Ishikawa (cell line): Measurements from ENCODE around the gene EP400.

ENCODE experiments used
- CEBPB ChIP-seq: IDR thresholded peaks from 2 replicates; pipeline ENCODE4 v1.6.1; 2012
- CREB1 ChIP-seq: IDR thresholded peaks from 2 replicates; pipeline ENCODE4 v1.6.1; 2012; ENCODE audit warnings: low read depth
- EGR1 ChIP-seq: IDR thresholded peaks from 2 replicates; pipeline ENCODE4 v1.6.1; 2012
- EP300 ChIP-seq: IDR thresholded peaks from 2 replicates; pipeline ENCODE4 v1.6.1; 2012; ENCODE audit warnings: borderline replicate concordance
- FOXM1 ChIP-seq: IDR thresholded peaks from 2 replicates; pipeline ENCODE4 v1.6.1; 2012; ENCODE audit warnings: low read depth, borderline replicate concordance
- NFIC ChIP-seq: IDR thresholded peaks from 2 replicates; pipeline ENCODE4 v1.6.1; 2012
- RAD21 ChIP-seq: IDR thresholded peaks from 2 replicates; pipeline ENCODE4 v1.6.1; 2012; ENCODE audit warnings: low read depth
- TAF1 ChIP-seq: IDR thresholded peaks from 2 replicates; pipeline ENCODE4 v1.6.1; 2012; ENCODE audit warnings: low read depth, mild to moderate bottlenecking
- TCF12 ChIP-seq: IDR thresholded peaks from 2 replicates; pipeline ENCODE4 v1.6.1; 2012; ENCODE audit warnings: low read depth
- TEAD4 ChIP-seq: IDR thresholded peaks from 2 replicates; pipeline ENCODE4 v1.6.1; 2012
- YY1 ChIP-seq: IDR thresholded peaks from 2 replicates; pipeline ENCODE4 v1.6.1; 2012; ENCODE audit warnings: low read depth
- ZBTB7A ChIP-seq: IDR thresholded peaks from 2 replicates; pipeline ENCODE4 v1.6.1; 2012; ENCODE audit warnings: low read depth
- TF ChIP-seq, protein P1 (sequence below): IDR thresholded peaks from 2 replicates; pipeline ENCODE4 v1.6.1; 2012; ENCODE audit warnings: low read depth, mild to moderate bottlenecking
- TF ChIP-seq, protein P2 (sequence below): IDR thresholded peaks from 2 replicates; pipeline ENCODE4 v1.6.1; 2012
- TF ChIP-seq, protein P3 (sequence below): IDR thresholded peaks from 2 replicates; pipeline ENCODE4 v1.6.1; 2012

EP400 gene

DNA sequence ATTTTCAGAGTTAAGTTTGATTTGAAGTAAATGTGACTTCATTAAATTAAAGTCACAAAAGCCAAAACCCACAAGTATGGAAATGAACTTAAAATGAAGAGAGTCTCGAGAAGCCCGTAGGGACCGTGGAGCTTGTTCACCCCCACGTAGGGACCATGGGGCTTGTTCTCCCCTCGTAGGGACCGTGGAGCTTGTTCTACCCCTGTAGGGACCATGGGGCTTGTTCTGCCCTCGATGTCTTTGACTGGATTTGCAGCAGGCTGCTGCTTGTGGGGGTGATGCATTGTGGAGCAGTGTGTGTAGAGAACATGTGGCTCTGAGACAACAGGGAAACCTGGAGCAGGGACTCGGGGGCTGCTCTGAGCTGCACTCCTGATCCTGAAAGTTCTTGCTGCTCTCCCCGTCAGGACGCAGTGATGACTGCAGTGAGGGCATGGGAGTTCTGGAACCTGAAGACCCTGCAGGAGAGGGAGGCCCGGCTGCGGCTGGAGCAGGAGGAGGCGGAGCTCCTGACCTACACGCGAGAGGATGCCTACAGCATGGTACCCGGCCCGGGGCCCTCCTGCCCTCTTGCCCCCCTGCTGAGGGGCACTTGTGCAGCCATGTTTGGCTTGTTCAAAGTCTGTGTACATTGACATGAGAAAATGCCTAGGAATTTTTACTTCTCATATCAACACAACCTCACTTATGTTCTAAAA is 94.2 kb downstream of the EP400 start:
- TF ChIP-seq TCF12 (no peak), YY1 (no peak), EP300 (no peak), ZBTB7A (no peak), CREB1 (no peak), FOXM1 (no peak), TAF1 (no peak), TEAD4 (no peak), EGR1 (no peak)
- TF ChIP-seq, protein P1, sequence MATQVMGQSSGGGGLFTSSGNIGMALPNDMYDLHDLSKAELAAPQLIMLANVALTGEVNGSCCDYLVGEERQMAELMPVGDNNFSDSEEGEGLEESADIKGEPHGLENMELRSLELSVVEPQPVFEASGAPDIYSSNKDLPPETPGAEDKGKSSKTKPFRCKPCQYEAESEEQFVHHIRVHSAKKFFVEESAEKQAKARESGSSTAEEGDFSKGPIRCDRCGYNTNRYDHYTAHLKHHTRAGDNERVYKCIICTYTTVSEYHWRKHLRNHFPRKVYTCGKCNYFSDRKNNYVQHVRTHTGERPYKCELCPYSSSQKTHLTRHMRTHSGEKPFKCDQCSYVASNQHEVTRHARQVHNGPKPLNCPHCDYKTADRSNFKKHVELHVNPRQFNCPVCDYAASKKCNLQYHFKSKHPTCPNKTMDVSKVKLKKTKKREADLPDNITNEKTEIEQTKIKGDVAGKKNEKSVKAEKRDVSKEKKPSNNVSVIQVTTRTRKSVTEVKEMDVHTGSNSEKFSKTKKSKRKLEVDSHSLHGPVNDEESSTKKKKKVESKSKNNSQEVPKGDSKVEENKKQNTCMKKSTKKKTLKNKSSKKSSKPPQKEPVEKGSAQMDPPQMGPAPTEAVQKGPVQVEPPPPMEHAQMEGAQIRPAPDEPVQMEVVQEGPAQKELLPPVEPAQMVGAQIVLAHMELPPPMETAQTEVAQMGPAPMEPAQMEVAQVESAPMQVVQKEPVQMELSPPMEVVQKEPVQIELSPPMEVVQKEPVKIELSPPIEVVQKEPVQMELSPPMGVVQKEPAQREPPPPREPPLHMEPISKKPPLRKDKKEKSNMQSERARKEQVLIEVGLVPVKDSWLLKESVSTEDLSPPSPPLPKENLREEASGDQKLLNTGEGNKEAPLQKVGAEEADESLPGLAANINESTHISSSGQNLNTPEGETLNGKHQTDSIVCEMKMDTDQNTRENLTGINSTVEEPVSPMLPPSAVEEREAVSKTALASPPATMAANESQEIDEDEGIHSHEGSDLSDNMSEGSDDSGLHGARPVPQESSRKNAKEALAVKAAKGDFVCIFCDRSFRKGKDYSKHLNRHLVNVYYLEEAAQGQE: no peak
- TF ChIP-seq, protein P2, sequence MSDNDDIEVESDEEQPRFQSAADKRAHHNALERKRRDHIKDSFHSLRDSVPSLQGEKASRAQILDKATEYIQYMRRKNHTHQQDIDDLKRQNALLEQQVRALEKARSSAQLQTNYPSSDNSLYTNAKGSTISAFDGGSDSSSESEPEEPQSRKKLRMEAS: no peak

DNA sequence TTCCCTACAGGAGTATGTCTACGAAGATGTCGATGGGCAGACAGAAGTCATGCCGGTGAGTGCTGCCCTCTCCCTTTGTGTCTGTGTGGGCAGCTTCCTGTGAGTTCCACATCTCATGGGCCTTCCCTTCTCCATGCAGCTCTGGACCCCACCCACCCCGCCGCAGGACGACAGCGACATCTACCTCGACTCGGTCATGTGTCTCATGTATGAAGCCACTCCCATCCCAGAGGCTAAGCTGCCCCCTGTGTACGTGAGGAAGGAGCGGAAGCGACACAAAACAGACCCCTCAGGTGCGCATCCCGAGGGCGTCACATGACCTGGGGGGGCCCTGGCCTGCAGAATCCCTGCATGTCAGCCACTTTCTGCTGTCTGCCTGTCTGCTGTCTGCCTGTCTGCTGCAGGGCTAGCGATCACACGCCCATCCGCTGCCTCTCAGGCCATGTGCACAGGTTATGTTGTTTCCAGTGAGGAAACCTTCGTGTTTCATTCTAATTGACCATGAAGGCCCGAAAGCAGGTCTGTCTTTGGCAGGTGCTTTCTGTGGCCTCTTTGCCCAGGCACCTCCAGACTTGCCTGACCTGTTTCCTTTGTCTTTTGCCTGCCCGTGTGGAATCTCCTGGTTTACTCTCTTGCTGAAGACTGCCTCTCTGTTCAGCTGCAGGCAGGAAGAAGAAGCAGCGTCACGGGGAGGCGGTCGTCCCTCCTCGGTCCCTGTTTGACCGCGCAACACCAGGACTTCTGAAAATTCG is 95.1 kb downstream of the EP400 start:
- TF ChIP-seq CREB1 (no peak), RAD21 (no peak), YY1 (no peak), FOXM1 (no peak), EP300 (no peak), CEBPB (no peak)
- TF ChIP-seq, protein P1: no peak

DNA sequence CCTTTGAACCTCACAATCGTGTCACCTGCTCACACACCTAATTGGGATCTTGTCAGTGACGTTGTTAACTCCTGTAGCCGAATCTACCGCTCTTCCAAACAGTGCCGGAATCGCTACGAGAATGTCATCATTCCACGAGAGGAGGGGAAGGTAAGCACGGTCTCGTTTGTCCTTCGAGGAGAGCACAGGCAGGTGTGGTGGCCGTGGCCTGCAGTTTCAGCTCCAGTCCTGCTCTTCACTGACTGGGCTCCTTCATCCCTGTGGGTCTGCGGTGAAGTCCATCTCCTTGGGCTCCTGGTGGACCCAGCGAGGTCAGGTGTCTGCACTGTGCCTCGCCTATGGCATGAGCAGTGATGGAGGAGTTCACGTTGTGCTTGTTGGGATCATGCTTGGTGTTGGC is 96.0 kb downstream of the EP400 start:
- TF ChIP-seq ZBTB7A: no peak
- TF ChIP-seq, protein P2: no peak
- TF ChIP-seq EP300: no peak

DNA sequence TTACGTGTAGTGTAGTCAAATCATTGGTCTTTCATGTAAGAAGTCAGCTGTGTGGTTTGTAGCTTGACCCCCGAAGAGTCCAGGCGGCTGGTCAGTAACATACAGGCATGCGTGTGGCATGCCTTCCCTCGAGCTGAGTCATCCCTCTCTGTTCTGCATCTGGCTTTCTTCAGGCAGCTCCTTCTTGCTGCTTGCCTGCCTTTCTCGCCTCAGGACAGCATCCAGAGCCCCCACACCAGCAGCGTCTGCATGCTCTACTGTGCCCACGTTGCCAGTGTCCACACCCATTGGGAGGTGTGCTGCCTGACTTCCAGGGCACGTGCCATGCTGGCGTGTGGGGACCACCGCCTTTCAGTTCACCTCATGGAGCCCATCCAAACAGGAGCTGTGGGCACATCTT is 96.8 kb downstream of the EP400 start:
- no peak for TF ChIP-seq NFIC
- TF ChIP-seq TCF12: no peak
- TF ChIP-seq CREB1: no peak
- TF ChIP-seq ZBTB7A: no peak
- no peak for TF ChIP-seq EGR1
- TF ChIP-seq, protein P1: no peak
- TF ChIP-seq YY1: no peak
- TF ChIP-seq RAD21: no peak
- TF ChIP-seq, protein P2: no peak
- TF ChIP-seq FOXM1: no peak
- no peak for TF ChIP-seq TAF1
- no peak for TF ChIP-seq TEAD4
- TF ChIP-seq, protein P3, sequence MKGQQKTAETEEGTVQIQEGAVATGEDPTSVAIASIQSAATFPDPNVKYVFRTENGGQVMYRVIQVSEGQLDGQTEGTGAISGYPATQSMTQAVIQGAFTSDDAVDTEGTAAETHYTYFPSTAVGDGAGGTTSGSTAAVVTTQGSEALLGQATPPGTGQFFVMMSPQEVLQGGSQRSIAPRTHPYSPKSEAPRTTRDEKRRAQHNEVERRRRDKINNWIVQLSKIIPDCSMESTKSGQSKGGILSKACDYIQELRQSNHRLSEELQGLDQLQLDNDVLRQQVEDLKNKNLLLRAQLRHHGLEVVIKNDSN: no peak
- no peak for TF ChIP-seq CEBPB
- no peak for TF ChIP-seq EP300
